NCI-H1092 treated with DMSO at 0.1 percent for 48 hours (cell line): ENCODE results near the gene USP7.
"Not testable (repeated sequence)": the region's sequence is repeated elsewhere in the genome, so short reads cannot be mapped to it uniquely, and the experiment has no call there.

ENCODE experiments used
- DNase-seq: peaks from one replicate; lab custom pipeline; 2025; lab: John Stamatoyannopoulos, UW

USP7 gene

GRCh38 chr16:8877894-8878522, 85.7 kb downstream of the USP7 start:
- DNase-seq = no peak

GRCh38 chr16:8875317-8875716, 88.4 kb downstream of the USP7 start:
- DNase-seq = not testable (repeated sequence)

GRCh38 chr16:8874388-8874787, 89.3 kb downstream of the USP7 start:
- DNase-seq = no peak

GRCh38 chr16:8873866-8874195, 89.9 kb downstream of the USP7 start:
- not testable (repeated sequence) for DNase-seq

- no peak for DNase-seq
These were observed 90.5 kb downstream of the USP7 start for GRCh38 chr16:8872967-8873865.

GRCh38 chr16:8872071-8872470, 91.6 kb downstream of the USP7 start:
- no peak for DNase-seq

- DNase-seq = not testable (repeated sequence)
These were observed 93.8 kb downstream of the USP7 start for GRCh38 chr16:8869988-8870241.

- no peak for DNase-seq
These were observed 94.3 kb downstream of the USP7 start for GRCh38 chr16:8869212-8869987.

- DNase-seq = peak; percentile 88
These were observed 95.1 kb downstream of the USP7 start, which contains the start of gene CARHSP1 for GRCh38 chr16:8868416-8869211. Gene CARHSP1, minus strand, starts transcription at chr16:8869006. Its CDS starts 9,678 bp downstream, at chr16:8859328.

- DNase-seq = no peak
These were observed 95.7 kb downstream of the USP7 start for GRCh38 chr16:8867932-8868415.

GRCh38 chr16:8867216-8867931, 96.3 kb downstream of the USP7 start:
- DNase-seq = peak; percentile 61

GRCh38 chr16:8866884-8867215, 96.9 kb downstream of the USP7 start:
- no peak for DNase-seq

GRCh38 chr16:8866118-8866883, 97.4 kb downstream of the USP7 start:
- peak; percentile 21 for DNase-seq

GRCh38 chr16:8865145-8865882, 98.4 kb downstream of the USP7 start:
- no peak for DNase-seq

- DNase-seq = no peak
These were observed 99.1 kb downstream of the USP7 start for GRCh38 chr16:8864480-8865110.

GRCh38 chr16:8863594-8864424, 99.9 kb downstream of the USP7 start:
- no peak for DNase-seq

- no peak for DNase-seq
These were observed 101.2 kb downstream of the USP7 start for GRCh38 chr16:8862309-8863130.
